PFSK-1 (cell line): ENCODE results near the gene PDE6H.

Source experiments
- FOXP2 ChIP-seq: optimal IDR thresholded peaks from 2 replicates; pipeline ENCODE3; 2011; ENCODE audit warnings: borderline replicate concordance, control low read depth, inconsistent platforms; ENCODE audit not compliant: insufficient read depth; ENCODE audit errors: extremely low read length, extremely low read depth
- POLR2AphosphoS5 ChIP-seq: IDR thresholded peaks from 2 replicates; pipeline ENCODE4 v1.6.1; 2012; ENCODE audit warnings: low read depth, mild to moderate bottlenecking, control low read depth, low read length, moderate library complexity
- SIN3A ChIP-seq: IDR thresholded peaks from 2 replicates; pipeline ENCODE4 v1.6.1; 2012; ENCODE audit warnings: mild to moderate bottlenecking, low read length, moderate library complexity, borderline replicate concordance; ENCODE audit not compliant: insufficient read depth
- TAF1 ChIP-seq: IDR thresholded peaks from 2 replicates; pipeline ENCODE4 v1.6.1; 2012; ENCODE audit warnings: low read length, control low read depth, borderline replicate concordance; ENCODE audit not compliant: insufficient read depth
- TF ChIP-seq, protein P1 (sequence below), 2 experiments: IDR thresholded peaks; 2 replicates each; pipeline versions ENCODE4 v1.6.1 to v1.8.0; 2011 to 2012; ENCODE audit warnings: low read depth in 2 of 2, low read length in 2 of 2, control low read depth in 1 of 2, inconsistent platforms in 1 of 2, mild to moderate bottlenecking in 1 of 2, moderate library complexity in 1 of 2; ENCODE audit not compliant: insufficient read depth in 1 of 2

PDE6H gene

DNA sequence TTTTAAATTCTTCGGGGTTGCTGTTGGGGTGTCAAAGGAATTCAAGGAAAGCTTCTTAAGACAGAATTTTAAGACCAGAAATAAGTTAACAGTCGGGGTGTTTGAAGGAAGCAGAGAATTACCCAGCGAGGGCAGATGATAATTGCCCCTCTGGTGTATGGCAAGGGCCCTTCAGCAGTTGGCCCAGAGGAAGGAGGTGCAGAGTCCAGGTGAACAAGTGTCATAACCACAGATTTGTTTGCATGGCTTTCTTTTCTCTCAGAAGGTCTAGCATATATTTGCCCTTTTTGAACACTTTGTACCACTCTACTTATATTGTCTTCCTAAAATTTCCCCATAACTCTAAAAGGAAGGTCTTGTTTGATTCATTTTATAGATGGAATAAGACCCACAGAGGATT lies 1.8 kb downstream of the PDE6H start:
- TF ChIP-seq FOXP2 (no peak), TAF1 (no peak), POLR2AphosphoS5 (no peak), SIN3A (no peak)
- TF ChIP-seq, protein P1, sequence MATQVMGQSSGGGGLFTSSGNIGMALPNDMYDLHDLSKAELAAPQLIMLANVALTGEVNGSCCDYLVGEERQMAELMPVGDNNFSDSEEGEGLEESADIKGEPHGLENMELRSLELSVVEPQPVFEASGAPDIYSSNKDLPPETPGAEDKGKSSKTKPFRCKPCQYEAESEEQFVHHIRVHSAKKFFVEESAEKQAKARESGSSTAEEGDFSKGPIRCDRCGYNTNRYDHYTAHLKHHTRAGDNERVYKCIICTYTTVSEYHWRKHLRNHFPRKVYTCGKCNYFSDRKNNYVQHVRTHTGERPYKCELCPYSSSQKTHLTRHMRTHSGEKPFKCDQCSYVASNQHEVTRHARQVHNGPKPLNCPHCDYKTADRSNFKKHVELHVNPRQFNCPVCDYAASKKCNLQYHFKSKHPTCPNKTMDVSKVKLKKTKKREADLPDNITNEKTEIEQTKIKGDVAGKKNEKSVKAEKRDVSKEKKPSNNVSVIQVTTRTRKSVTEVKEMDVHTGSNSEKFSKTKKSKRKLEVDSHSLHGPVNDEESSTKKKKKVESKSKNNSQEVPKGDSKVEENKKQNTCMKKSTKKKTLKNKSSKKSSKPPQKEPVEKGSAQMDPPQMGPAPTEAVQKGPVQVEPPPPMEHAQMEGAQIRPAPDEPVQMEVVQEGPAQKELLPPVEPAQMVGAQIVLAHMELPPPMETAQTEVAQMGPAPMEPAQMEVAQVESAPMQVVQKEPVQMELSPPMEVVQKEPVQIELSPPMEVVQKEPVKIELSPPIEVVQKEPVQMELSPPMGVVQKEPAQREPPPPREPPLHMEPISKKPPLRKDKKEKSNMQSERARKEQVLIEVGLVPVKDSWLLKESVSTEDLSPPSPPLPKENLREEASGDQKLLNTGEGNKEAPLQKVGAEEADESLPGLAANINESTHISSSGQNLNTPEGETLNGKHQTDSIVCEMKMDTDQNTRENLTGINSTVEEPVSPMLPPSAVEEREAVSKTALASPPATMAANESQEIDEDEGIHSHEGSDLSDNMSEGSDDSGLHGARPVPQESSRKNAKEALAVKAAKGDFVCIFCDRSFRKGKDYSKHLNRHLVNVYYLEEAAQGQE (IDR thresholded peaks at IDR 0.05; ENCODE audit: insufficient read depth in 1 of 2, low read depth in 2 of 2, low read length in 2 of 2): no peak

DNA sequence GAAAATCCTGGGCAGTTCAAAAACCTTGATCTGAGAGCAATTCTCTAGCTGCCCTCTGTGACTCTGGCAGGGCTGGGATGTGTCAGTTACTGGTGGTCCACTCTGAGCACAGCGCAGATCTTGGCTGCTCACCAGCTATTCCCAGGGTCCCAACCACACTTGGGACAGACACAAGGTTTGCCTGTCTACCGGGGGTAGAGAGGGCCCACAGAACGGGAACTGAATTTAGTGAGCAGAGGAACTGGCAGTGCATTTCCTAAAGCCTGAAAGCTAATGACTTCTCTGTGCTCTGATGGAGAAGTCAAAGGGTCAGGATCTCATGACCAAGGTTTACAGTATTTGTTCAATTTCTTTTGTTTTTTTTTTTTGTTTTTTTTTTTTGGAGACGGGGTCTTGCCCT lies 2.6 kb downstream of the PDE6H start:
- TF ChIP-seq, protein P1 (IDR thresholded peaks at IDR 0.05; ENCODE audit: insufficient read depth in 1 of 2, low read depth in 2 of 2, low read length in 2 of 2): no peak
- TF ChIP-seq FOXP2: no peak
- no peak for TF ChIP-seq SIN3A
- no peak for TF ChIP-seq TAF1
- no peak for TF ChIP-seq POLR2AphosphoS5

DNA sequence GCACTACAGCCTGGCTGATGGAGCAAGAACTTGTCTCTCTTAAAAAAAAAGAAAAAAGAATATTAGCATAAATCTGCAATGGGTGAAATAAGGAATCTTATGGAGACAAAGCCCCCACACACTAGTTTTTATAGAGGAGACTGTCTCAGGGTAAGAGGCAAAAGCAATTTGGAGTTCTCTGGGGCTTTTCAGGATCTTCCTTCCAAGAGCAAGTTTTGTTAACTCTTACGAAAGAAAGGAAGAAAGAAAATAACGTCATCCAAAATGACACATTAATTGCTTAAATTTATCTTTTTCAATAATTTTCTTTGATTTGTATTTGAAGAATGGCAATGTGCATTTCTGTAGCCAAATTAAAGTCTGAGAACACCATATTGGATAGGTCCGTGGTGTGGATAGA lies 3.8 kb downstream of the PDE6H start:
- TF ChIP-seq, protein P1 (IDR thresholded peaks at IDR 0.05; ENCODE audit: insufficient read depth in 1 of 2, low read depth in 2 of 2, low read length in 2 of 2): no peak
- TF ChIP-seq POLR2AphosphoS5 (no peak), FOXP2 (no peak), SIN3A (no peak), TAF1 (no peak)

DNA sequence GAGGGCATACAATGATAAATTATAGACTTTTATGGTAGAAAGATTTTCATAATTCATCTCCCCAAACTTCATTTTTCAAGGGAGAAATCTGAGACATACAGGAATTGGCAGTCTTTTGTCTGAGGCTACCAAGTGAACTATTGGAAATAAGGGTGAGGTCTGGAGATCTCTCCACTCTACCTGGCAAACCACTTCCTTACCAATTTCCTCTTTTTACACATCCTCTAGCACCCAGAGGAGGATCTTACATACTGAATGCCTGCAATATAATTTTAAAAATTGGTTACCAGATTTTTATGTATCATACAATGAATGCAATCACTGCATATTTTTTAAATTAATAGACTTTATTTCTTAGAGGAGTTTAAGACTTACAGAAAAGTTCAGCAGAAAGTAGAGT lies 6.6 kb downstream of the PDE6H start:
- TF ChIP-seq SIN3A: no peak
- no peak for TF ChIP-seq POLR2AphosphoS5
- TF ChIP-seq, protein P1 (IDR thresholded peaks at IDR 0.05; ENCODE audit: insufficient read depth in 1 of 2, low read depth in 2 of 2, low read length in 2 of 2): no peak
- no peak for TF ChIP-seq TAF1
- TF ChIP-seq FOXP2: no peak

DNA sequence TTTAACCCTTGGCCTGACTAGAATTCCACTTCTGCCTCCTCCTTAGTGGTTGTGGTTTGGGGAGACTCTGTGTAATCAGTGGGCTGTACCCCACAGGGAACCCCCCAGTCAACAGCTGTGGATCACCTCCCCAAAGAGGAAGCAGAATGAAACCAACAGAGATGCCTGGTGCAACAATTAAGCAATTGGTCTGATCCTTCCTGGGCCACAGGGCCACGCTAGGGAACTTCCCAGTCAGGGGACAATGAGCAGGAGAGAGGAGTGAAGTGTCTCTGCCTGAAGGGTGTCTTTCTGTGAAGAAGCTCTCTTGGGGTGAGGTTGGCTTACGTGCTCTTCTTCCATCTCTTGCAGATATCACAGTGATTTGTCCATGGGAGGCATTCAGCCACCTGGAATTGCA lies 8.2 kb downstream of the PDE6H start:
- TF ChIP-seq, protein P1 (IDR thresholded peaks at IDR 0.05; ENCODE audit: insufficient read depth in 1 of 2, low read depth in 2 of 2, low read length in 2 of 2): no peak
- no peak for TF ChIP-seq TAF1
- no peak for TF ChIP-seq POLR2AphosphoS5
- TF ChIP-seq SIN3A: no peak
- no peak for TF ChIP-seq FOXP2
